OCI-LY1 (cell line): ENCODE results near the gene PGAP2.

Experiments used
- H2AFZ ChIP-seq: fragments of 200-600 bp; sonication (generic), shearing (Covaris generic); 2 replicates; pipeline ENCODE4 v1.6.0; 2014; ENCODE audit warnings: antibody characterized with exemption, mild to moderate bottlenecking, low read length
- H3F3A ChIP-seq: fragments of 200-600 bp; sonication (generic), shearing (Covaris generic); 2 replicates; pipeline ENCODE4 v1.6.0; 2014; ENCODE audit warnings: mild to moderate bottlenecking, antibody characterized with exemption, low read length, moderate library complexity; ENCODE audit not compliant: insufficient read depth
- H3K27ac ChIP-seq: fragments of 200-600 bp; sonication (generic); 2 replicates; pipeline ENCODE4 v1.5.1; 2014; ENCODE audit warnings: low read length, mixed run types, mild to moderate bottlenecking, low read depth; ENCODE audit not compliant: poor library complexity, severe bottlenecking
- H3K27me3 ChIP-seq: fragments of 200-600 bp; sonication (generic); 2 replicates; pipeline ENCODE4 v1.6.0; 2014; ENCODE audit warnings: antibody characterized with exemption, mild to moderate bottlenecking, low read length, moderate library complexity; ENCODE audit not compliant: insufficient read depth
- H3K36me3 ChIP-seq: fragments of 200-600 bp; sonication (generic); 2 replicates; pipeline ENCODE4 v1.6.1; 2014; ENCODE audit warnings: mild to moderate bottlenecking, antibody characterized with exemption, low read length, moderate library complexity, mixed read lengths; ENCODE audit not compliant: insufficient read depth
- H3K4me1 ChIP-seq: fragments of 200-600 bp; sonication (generic); 2 replicates; pipeline ENCODE4 v1.5.1; 2014; ENCODE audit warnings: mild to moderate bottlenecking, low read length, moderate library complexity; ENCODE audit not compliant: insufficient read depth, severe bottlenecking
- H3K4me2 ChIP-seq: fragments of 200-600 bp; sonication (generic), shearing (Covaris generic); 2 replicates; pipeline ENCODE4 v1.6.1; 2014; ENCODE audit warnings: low read length
- H3K4me3 ChIP-seq: fragments of 200-600 bp; sonication (generic); 2 replicates; pipeline ENCODE4 v1.5.1; 2014; ENCODE audit warnings: low read length, low read depth, mild to moderate bottlenecking, mixed read lengths; ENCODE audit not compliant: poor library complexity, severe bottlenecking
- H3K79me2 ChIP-seq: fragments of 200-600 bp; shearing (Covaris generic); 2 replicates; pipeline ENCODE4 v1.6.1; 2016; ENCODE audit warnings: mixed run types, low read length, mixed read lengths; ENCODE audit not compliant: insufficient read depth
- H3K9ac ChIP-seq: fragments of 200-600 bp; sonication (generic), shearing (Covaris generic); 2 replicates; pipeline ENCODE4 v1.6.1; 2014; ENCODE audit warnings: mild to moderate bottlenecking, low read length, mixed read lengths
- H3K9me2 ChIP-seq: fragments of 200-600 bp; sonication (generic), shearing (Covaris generic); 2 replicates; pipeline ENCODE4 v1.6.1; 2014; ENCODE audit warnings: low read depth, mild to moderate bottlenecking, low read length, mixed read lengths
- H3K9me3 ChIP-seq: fragments of 200-600 bp; shearing (Covaris generic); 2 replicates; pipeline ENCODE4 v1.6.1; 2014; ENCODE audit warnings: low read length, mixed read lengths
- H4K20me1 ChIP-seq: fragments of 200-600 bp; sonication (generic), shearing (Covaris generic); 2 replicates; pipeline ENCODE4 v1.6.0; 2016; ENCODE audit warnings: mild to moderate bottlenecking, low read length; ENCODE audit not compliant: insufficient read depth
- CTCF ChIP-seq: fragments of 200-600 bp; sonication (generic), shearing (Covaris generic); IDR thresholded peaks from 2 replicates; pipeline ENCODE4 v1.5.1; 2017; ENCODE audit warnings: mild to moderate bottlenecking, antibody characterized with exemption, low read length, moderate library complexity, mixed read lengths
- EZH2 ChIP-seq: fragments of 200-600 bp; sonication (generic), shearing (Covaris generic); IDR thresholded peaks from 2 replicates; pipeline ENCODE4 v1.8.0; 2017; ENCODE audit warnings: borderline replicate concordance, mixed run types, mild to moderate bottlenecking, antibody characterized with exemption, low read length, moderate library complexity, mixed read lengths

The PGAP2 gene

GRCh38 chr11:3802011-3802790 is 6.2 kb upstream of the PGAP2 start:
- Histone ChIP-seq H2AFZ (no peak overlapping the region), H3K27ac (no peak overlapping the region)

GRCh38 chr11:3803726-3804495 is 4.4 kb upstream of the PGAP2 start:
- H3K9ac ChIP-seq, result no peak overlapping the region
- H3K36me3 ChIP-seq, result no peaks in the 10 kb centered on the region
- H3K4me1 ChIP-seq, result peaks cover 5% of the 10 kb centered on the region
- H3K79me2 ChIP-seq, result no peaks in the 10 kb centered on the region
- TF ChIP-seq EZH2 (no peak), CTCF (no peak)
- no peak overlapping the region for H3K4me3 ChIP-seq
- no peaks in the 10 kb centered on the region for H4K20me1 ChIP-seq
- H3K27ac ChIP-seq, result no peak overlapping the region
- no peaks in the 10 kb centered on the region for H3F3A ChIP-seq
- H3K4me2 ChIP-seq, result no peak overlapping the region
- H3K9me2 ChIP-seq, result no peaks in the 10 kb centered on the region
- no peaks in the 10 kb centered on the region for H3K27me3 ChIP-seq
- no peaks in the 10 kb centered on the region for H3K9me3 ChIP-seq
- H2AFZ ChIP-seq, result no peak overlapping the region

More at GRCh38 chr11:3802011-3802790, 6.2 kb upstream of the PGAP2 start:
- Histone ChIP-seq H3K36me3 (no peaks in the 10 kb centered on the region), H3K27me3 (no peaks in the 10 kb centered on the region), H3F3A (no peaks in the 10 kb centered on the region), H3K4me1 (peaks cover 11% of the 10 kb centered on the region), H4K20me1 (no peaks in the 10 kb centered on the region), H3K4me3 (no peak overlapping the region), H3K4me2 (no peak overlapping the region), H3K9me2 (no peaks in the 10 kb centered on the region), H3K9ac (no peak overlapping the region), H3K9me3 (no peaks in the 10 kb centered on the region), H3K79me2 (no peaks in the 10 kb centered on the region; the same call in 1 of the 2 replicates)
- TF ChIP-seq EZH2, result no peak

- Histone ChIP-seq H3K27me3 (no peaks in the 10 kb centered on the region), H3K9ac (peak overlapping the region; percentile 68), H4K20me1 (no peaks in the 10 kb centered on the region), H3K9me3 (no peaks in the 10 kb centered on the region), H2AFZ (no peak overlapping the region), H3K27ac (peak overlapping the region; percentile 4), H3K4me2 (peak overlapping the region; percentile 81), H3F3A (no peaks in the 10 kb centered on the region), H3K4me1 (peaks cover 5% of the 10 kb centered on the region), H3K4me3 (peak overlapping the region; percentile 70), H3K9me2 (no peaks in the 10 kb centered on the region), H3K36me3 (peaks cover 7% of the 10 kb centered on the region; the same call in 1 of the 2 replicates), H3K79me2 (no peaks in the 10 kb centered on the region)
- TF ChIP-seq EZH2 (no peak), CTCF (peak; percentile 75)
These were observed 682 bp downstream of the PGAP2 start for GRCh38 chr11:3808861-3809623.
